Measurements from ENCODE around the gene H2BW2. TPM values are rescaled to one million over a fixed set of nuclear protein-coding genes. Genes with fewer than 3 reads are reported as not detected.

H2BW2 gene
- total RNA-seq, 1 donor from 2014 or later: not detected

DNA sequence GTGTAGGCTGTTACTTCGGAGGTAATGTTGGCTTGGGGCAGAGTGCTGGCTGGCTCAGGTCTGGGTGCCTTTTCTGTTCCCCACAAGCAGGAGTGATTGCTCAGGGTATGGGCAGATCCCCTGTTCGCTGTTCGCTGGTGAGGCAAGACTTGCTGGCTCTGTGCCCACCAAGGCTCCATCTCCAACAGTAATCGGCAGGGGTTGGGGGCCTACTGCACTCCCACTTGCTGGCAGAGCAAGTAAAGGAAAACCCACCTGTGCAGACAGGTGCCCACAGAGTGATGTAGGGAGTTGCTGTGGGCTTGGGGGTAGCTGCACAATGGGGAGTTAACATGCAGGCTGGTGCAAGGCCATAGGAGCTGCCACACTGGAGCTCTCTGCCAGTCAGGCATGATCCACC, 44.3 kb downstream of the H2BW2 start:
- no peak for DNase-seq (ENCODE audit: low read depth)
- H3K4me3 ChIP-seq (ENCODE audit: low read depth, low read length): no peak overlapping the region
- H3K27me3 ChIP-seq (ENCODE audit: control insufficient read depth, insufficient read depth, low read length): no peaks in the 10 kb centered on the region
- TF ChIP-seq, protein P1, sequence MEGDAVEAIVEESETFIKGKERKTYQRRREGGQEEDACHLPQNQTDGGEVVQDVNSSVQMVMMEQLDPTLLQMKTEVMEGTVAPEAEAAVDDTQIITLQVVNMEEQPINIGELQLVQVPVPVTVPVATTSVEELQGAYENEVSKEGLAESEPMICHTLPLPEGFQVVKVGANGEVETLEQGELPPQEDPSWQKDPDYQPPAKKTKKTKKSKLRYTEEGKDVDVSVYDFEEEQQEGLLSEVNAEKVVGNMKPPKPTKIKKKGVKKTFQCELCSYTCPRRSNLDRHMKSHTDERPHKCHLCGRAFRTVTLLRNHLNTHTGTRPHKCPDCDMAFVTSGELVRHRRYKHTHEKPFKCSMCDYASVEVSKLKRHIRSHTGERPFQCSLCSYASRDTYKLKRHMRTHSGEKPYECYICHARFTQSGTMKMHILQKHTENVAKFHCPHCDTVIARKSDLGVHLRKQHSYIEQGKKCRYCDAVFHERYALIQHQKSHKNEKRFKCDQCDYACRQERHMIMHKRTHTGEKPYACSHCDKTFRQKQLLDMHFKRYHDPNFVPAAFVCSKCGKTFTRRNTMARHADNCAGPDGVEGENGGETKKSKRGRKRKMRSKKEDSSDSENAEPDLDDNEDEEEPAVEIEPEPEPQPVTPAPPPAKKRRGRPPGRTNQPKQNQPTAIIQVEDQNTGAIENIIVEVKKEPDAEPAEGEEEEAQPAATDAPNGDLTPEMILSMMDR (IDR thresholded peaks at IDR 0.05; ENCODE audit: insufficient read depth, low read length, poor library complexity, severe bottlenecking): no peak
- H3K36me3 ChIP-seq (ENCODE audit: control insufficient read depth, insufficient read depth, low read length): no peaks in the 10 kb centered on the region

DNA sequence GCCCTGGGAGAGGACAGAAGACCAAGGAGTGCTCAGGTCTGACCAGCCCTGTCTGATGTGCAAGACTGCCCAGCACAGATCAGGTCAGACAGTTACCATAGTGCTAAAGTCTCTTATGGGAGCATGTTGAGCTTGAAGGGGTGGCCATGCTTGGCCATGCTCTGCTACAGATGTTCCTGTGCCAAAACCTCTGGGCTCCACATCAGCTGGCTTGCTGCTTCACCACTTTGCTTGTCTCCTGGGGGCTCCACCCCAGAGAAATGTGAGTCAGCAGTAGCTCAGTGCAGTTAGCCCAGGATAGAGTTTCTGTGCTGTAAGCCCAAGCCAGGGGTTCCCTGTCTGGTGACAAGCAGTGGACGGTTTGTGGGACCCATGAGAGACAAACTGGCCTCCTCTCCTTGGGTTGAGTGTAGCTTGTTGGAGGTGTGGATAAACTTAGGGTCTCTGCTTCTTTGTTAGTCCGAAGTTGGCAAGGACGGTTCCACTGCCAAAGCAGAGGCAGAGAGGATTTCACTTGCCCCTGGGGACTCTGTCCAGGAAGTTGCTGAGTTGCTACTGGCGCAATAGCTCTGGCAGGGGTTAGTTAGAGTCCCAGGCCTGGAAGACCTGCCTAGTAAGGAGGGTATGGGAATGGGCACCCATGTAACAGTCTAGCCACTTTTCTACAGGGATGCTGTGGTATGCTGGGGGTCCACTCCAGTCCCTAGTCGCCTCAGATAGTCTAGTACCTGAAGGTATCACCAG, 45.0 kb downstream of the H2BW2 start:
- Histone ChIP-seq H3K4me3 (ENCODE audit: low read depth, low read length) (no peak overlapping the region), H3K36me3 (ENCODE audit: control insufficient read depth, insufficient read depth, low read length) (no peaks in the 10 kb centered on the region), H3K27me3 (ENCODE audit: control insufficient read depth, insufficient read depth, low read length) (no peaks in the 10 kb centered on the region)
- TF ChIP-seq, protein P1 (IDR thresholded peaks at IDR 0.05; ENCODE audit: insufficient read depth, low read length, poor library complexity, severe bottlenecking): no peak
- DNase-seq (ENCODE audit: low read depth): no peak

DNA sequence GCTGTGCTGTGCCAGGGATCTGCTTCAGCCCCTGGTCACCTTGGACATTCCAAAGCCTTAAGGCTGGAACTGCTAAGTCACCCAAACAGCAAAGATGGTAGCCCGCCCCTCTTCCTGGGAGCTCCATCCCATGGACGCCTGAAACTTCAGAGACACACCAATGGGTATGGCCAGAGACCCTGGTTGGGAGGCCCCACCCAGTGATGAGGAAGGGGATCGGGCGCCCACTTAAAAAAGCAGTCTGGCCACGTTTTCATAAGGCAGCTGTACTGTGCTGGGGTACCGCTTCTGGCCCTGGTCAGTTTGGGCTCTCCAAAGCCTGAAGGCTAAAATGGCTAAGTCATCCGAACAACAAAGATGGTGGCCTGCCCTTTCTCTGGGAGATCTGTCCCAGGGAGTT, 45.7 kb downstream of the H2BW2 start:
- no peak for DNase-seq (ENCODE audit: low read depth)
- no peak overlapping the region for H3K4me3 ChIP-seq (ENCODE audit: low read depth, low read length)
- TF ChIP-seq, protein P1 (IDR thresholded peaks at IDR 0.05; ENCODE audit: insufficient read depth, low read length, poor library complexity, severe bottlenecking): no peak
- H3K27me3 ChIP-seq (ENCODE audit: control insufficient read depth, insufficient read depth, low read length): no peaks in the 10 kb centered on the region
- H3K36me3 ChIP-seq (ENCODE audit: control insufficient read depth, insufficient read depth, low read length): no peaks in the 10 kb centered on the region

DNA sequence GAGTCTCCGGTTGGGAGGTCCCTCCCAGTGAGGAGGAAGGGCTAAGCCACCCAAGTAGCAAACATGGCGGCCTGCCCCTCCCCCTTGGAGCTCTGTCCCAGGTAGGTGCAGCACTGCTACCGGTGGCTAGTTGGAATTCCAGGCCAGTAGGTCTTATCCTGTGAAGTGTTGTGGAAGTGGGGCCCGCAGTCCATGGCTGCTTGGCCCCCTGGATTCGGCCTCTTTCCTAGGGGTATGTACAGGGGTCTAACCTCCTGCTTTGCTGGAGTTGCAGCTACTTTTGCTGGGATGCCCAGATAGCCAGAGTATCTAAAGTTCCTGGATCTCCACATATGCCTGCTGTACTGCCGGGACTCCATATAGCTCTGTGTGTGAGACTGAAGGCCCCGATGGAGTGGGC, 46.2 kb downstream of the H2BW2 start:
- Histone ChIP-seq H3K27me3 (ENCODE audit: control insufficient read depth, insufficient read depth, low read length) (no peaks in the 10 kb centered on the region), H3K36me3 (ENCODE audit: control insufficient read depth, insufficient read depth, low read length) (no peaks in the 10 kb centered on the region), H3K4me3 (ENCODE audit: low read depth, low read length) (no peak overlapping the region)
- no peak for DNase-seq (ENCODE audit: low read depth)
- TF ChIP-seq, protein P1 (IDR thresholded peaks at IDR 0.05; ENCODE audit: insufficient read depth, low read length, poor library complexity, severe bottlenecking): no peak

Other genes with a start within 250 kb of the H2BW2 start
- 0.33 and 0.34 TPM in 2 replicates for gene RAB9B, start 207.7 kb upstream of the H2BW2 start, total RNA-seq
- 9.2 and 16.2 TPM in 2 replicates for gene TMSB15B, start 77.3 kb upstream of the H2BW2 start, total RNA-seq
- not detected in 2 replicates for gene H2BW1, start 26.2 kb upstream of the H2BW2 start, total RNA-seq
- 8.8 and 9.1 TPM in 2 replicates for gene TMSB15C, start 36.3 kb downstream of the H2BW2 start, total RNA-seq
- 1.4 and 1.5 TPM in 2 replicates for gene ZCCHC18, start 72.6 kb downstream of the H2BW2 start, total RNA-seq
- 3.4 and 7.7 TPM in 2 replicates for gene SLC25A53, start 117.1 kb downstream of the H2BW2 start, total RNA-seq
- gene FAM199X, start 126.5 kb downstream of the H2BW2 start, total RNA-seq: 22.8 and 25.1 TPM in 2 replicates
- not detected in 2 replicates for gene ESX1, start 215.0 kb downstream of the H2BW2 start, total RNA-seq